HG03565 (cell line): ENCODE data around the gene PCDH17.

Experiments
- ATAC-seq: cut with Tn5 transposase; IDR thresholded peaks from one replicate; pipeline ENCODE4 v1.9.1; 2021; ENCODE audit warnings: mild to moderate bottlenecking, moderate library complexity; ENCODE audit not compliant: unreplicated experiment

PCDH17 gene

GRCh38 chr13:57633950-57634838 is 2.6 kb downstream of the PCDH17 start:
- no peak for ATAC-seq

GRCh38 chr13:57634839-57635165 is 3.3 kb downstream of the PCDH17 start:
- ATAC-seq: no peak

- no peak for ATAC-seq
These were observed 4.1 kb downstream of the PCDH17 start for GRCh38 chr13:57635541-57636085.

GRCh38 chr13:57636816-57637215 is 5.3 kb downstream of the PCDH17 start:
- ATAC-seq: no peak

GRCh38 chr13:57637515-57637914 is 6.0 kb downstream of the PCDH17 start:
- ATAC-seq: no peak

- no peak for ATAC-seq
These were observed 6.8 kb downstream of the PCDH17 start for GRCh38 chr13:57638186-57638890.

- ATAC-seq: no peak
These were observed 9.1 kb downstream of the PCDH17 start for GRCh38 chr13:57640607-57641006.

GRCh38 chr13:57641051-57641450 is 9.5 kb downstream of the PCDH17 start:
- no peak for ATAC-seq

- ATAC-seq: no peak
These were observed 12.6 kb downstream of the PCDH17 start for GRCh38 chr13:57644106-57644505.

GRCh38 chr13:57653229-57653989 is 21.9 kb downstream of the PCDH17 start:
- no peak for ATAC-seq

- ATAC-seq: no peak
These were observed 33.9 kb downstream of the PCDH17 start for GRCh38 chr13:57665481-57665880.

GRCh38 chr13:57666131-57666953 is 34.8 kb downstream of the PCDH17 start:
- ATAC-seq: no peak

- ATAC-seq: no peak
These were observed 40.6 kb downstream of the PCDH17 start for GRCh38 chr13:57672168-57672567.

- no peak for ATAC-seq
These were observed 41.7 kb downstream of the PCDH17 start for GRCh38 chr13:57673197-57673596.

GRCh38 chr13:57675526-57675925 is 44.0 kb downstream of the PCDH17 start:
- ATAC-seq: no peak

- no peak for ATAC-seq
These were observed 49.1 kb downstream of the PCDH17 start for GRCh38 chr13:57680609-57681008.

GRCh38 chr13:57682128-57682716 is 50.7 kb downstream of the PCDH17 start:
- no peak for ATAC-seq

GRCh38 chr13:57698851-57699250 is 67.3 kb downstream of the PCDH17 start:
- no peak for ATAC-seq

GRCh38 chr13:57704031-57704430 is 72.5 kb downstream of the PCDH17 start:
- ATAC-seq: no peak

GRCh38 chr13:57716295-57716694 is 84.8 kb downstream of the PCDH17 start:
- no peak for ATAC-seq
